HG02981 (cell line): ENCODE results near the gene COPB2.

Experiments used
- ATAC-seq: cut with Tn5 transposase; IDR thresholded peaks from one replicate; pipeline ENCODE4 v1.9.1; 2021; ENCODE audit warnings: mild to moderate bottlenecking, moderate library complexity; ENCODE audit not compliant: unreplicated experiment

COPB2 gene

DNA sequence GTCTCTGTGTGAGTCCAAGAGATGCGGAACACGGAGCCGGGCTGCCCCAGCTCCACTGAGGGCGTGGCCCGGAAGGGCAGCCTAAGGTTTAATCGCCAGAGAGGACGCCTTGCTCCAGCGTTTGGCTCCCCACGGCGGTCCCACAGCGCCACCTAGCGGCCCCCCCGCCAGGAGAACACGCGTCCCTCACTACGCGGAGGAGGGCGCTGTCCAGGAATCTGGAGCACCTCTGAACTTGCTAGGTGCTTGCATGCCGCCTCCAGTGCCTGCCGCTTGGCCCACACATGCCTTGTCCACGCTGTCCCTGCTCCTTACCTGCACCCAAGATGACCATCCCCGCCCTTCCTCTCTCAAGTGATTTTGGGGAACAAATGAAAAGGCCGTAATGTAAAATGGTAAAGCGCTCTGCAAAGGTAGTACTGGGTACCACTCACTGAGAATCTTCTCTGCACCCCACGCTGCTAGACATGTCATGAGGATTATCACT is 60.0 kb downstream of the COPB2 start:
- peak; percentile 97 for ATAC-seq

DNA sequence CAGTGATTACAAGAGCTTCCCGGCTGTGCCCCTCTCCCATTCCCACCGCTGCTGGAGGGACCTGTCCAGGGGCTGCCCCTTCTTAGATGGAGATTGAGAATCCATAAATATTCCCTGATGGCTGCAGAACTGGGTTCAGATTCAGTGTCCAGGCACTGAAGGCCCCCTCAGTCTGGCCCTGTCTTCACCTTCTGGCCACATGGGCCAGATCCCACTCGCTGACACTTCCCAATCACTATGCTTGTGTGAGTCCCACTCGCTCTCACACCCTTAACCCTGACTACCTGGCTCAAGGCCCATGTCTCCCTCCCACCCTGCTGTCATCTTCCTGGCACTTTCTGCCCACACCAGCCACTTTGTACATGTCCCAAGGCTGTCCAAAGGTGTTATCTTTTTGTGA is 61.1 kb downstream of the COPB2 start:
- no peak for ATAC-seq

DNA sequence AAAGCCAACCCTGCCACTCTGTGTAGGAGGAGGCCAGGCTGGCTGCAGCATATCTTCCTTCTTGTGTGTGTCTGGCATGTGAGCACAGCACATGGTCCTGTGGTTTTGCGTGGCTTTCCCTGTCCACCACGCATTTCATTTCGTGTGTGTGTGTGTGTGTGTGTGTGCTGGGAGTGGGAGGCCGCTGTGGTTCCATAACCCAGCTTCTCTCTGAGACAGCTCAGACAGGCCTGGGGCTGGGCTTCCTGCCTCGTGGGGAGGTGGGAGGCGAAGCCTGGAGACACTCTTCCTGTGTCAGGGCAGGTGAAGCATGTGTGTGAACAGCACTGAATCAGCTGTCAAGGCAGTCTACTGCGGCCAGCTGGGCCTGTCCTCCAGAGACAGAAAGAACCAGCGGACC is 61.6 kb downstream of the COPB2 start:
- no peak for ATAC-seq

DNA sequence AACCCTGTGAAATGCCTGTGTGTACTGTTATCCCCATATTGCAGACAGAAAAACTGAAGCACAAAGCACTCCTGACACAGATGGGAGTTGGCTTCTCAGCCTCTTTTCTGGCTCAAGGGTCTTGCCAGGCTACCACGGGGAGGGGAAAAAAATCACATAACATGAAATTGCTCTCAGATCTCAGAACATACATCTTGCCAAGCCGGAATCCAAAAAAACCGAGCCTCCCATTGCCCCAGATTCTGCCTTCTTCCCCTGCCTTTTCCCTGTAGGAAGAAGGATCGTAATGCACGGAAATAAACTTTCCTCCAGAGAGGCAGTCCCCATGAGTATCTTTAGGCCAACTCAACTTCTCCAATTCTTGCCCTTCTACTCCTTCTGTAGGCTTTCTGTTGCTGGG is 62.2 kb downstream of the COPB2 start:
- ATAC-seq = no peak

DNA sequence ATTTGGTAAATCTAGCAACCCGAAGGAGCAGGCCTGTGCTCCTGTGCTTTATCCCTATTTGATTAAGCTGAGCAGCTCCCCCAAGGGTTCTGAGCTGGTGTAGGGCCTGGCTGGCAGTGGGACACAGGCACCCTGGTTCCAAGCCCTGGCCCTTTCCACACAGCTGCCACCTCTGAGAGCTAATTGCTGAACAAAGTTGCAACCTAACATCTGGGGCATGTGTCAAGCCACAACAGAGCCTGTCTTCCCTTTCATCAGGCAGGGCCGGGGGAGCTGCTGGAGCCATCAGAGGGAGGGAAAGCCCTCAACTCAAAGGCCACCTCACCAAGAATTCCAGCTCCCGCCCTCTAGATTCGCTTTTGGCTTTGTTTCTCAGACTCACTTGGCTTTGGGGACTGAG is 62.7 kb downstream of the COPB2 start:
- no peak for ATAC-seq

DNA sequence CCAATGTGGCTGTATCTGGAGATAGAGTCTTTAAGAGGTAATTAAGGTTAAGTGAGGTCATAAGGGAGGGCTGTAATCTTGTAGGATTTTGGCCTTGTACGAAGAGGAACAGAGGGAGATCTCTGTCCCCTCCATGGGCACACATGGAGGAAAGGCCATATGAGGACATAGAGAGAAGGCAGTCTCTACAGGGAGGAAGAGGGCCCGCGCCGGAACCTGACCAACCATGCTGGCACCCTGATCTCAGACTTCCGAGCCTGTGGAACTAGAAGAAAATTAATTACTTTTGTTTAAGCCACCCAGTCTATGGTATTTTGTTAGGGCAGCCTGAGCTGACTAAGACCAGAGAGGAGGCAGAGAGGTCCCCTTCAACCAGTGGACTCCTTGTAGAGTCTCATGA is 63.3 kb downstream of the COPB2 start:
- no peak for ATAC-seq

DNA sequence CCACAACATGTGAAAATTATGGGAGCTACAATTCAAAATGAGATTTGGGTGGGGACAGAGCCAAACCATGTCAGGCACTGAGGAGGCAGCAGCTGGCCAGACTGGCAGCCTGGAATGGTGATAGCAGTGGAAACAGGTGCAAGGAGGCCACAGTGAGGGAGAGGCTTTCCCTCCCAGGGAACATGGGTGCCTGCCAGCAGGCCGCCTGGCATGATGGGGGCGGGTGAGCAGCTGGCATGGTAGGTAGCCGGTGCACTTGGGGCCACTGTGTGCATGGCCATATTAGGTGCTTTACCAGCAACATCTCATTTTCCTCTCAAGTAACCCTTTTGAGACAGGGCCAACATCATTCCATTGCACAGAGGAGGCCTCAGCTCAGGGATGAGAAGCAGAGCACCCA is 63.9 kb downstream of the COPB2 start:
- no peak for ATAC-seq

DNA sequence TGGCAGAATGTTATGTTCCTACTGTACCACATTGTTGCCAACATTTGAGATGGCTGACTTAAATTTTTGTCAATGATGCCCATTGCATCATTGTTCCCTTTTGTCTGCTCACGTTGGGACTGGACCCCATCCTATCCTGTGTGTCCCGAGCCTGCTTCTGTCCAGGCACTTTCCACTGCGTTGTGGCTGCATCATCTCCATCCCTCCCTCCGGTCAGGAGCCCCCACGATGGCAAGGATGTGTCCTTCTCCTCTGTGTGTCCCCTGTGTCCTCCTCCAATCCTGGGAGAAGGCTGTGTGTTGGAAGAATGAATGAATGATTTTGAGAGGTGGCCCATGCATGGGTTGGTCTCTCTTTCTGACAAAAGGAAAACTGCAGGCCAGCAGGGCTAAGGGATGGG is 65.0 kb downstream of the COPB2 start:
- ATAC-seq = no peak

DNA sequence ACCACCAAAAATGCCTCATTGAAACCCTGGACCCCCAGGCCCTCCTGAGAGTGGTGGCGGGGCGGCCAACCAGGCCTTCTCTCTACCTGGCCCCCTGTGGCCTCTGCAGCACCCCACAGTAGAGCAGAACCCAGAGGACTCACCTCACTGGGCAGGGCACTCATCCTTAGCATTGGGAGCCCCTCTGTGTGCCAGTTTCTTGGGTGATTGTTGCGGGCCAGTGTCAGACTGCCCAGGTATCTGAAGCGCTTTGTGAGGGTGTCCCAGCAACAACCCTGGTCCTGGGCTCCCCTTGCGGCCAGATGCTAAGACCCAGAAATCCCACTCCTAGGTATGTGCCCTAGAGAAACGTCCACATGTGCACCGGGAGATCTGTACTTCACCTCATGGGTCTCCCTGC is 66.3 kb downstream of the COPB2 start:
- no peak for ATAC-seq

DNA sequence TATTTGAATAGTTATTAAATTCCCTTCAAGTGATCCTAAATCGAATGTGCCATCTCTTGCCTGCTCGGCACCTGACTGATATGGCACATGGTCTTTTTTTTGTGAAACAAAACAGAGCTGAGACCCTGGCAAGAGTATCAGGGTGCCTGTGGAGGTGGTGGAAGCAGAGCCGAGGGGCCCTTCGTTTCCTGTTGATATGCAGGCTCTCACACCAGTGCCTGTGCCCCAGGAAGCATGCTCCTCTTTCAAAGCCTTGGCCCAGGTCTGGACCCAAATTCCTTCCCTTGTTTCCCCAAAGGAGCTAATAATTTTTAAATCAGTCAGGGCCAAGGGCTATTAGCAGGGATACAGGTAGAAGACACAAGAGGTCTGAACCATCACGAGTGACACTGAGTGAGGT is 67.1 kb downstream of the COPB2 start:
- no peak for ATAC-seq

DNA sequence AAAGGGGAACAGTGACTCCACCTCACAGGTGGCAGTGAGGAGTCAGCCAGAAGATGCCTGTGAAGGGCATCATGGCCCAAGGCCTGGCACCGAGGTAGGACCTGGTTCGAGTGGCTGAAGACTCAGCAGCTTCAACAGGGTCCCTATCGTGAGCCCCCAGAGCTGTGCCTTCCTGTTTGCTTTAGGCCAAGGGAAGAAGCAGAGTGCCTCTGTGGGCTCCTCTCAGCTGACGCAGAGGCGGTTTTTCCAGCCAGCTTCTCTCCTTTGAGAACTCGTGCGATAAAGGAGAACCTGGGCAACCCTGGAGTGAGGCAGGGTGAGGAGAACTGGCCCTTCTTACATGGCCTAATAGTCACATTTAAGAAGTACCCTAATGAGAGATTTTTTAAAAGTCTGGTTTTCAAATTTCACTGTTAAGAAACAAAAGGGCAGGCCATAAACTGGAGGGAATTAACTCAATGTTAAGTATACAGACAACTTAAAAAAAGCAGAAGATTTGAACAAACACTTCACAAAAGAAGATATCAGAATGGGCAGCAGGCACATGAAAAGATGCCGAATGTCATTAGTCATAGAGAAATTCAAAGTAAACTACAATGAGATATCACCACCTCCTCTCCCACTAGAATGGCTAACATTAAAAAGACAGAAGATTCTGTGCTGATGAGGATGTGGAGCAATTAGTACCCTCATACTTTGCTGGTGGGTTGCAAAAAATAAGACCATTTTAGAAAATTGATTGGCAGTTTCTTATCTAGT is 68.7 kb downstream of the COPB2 start:
- no peak for ATAC-seq

DNA sequence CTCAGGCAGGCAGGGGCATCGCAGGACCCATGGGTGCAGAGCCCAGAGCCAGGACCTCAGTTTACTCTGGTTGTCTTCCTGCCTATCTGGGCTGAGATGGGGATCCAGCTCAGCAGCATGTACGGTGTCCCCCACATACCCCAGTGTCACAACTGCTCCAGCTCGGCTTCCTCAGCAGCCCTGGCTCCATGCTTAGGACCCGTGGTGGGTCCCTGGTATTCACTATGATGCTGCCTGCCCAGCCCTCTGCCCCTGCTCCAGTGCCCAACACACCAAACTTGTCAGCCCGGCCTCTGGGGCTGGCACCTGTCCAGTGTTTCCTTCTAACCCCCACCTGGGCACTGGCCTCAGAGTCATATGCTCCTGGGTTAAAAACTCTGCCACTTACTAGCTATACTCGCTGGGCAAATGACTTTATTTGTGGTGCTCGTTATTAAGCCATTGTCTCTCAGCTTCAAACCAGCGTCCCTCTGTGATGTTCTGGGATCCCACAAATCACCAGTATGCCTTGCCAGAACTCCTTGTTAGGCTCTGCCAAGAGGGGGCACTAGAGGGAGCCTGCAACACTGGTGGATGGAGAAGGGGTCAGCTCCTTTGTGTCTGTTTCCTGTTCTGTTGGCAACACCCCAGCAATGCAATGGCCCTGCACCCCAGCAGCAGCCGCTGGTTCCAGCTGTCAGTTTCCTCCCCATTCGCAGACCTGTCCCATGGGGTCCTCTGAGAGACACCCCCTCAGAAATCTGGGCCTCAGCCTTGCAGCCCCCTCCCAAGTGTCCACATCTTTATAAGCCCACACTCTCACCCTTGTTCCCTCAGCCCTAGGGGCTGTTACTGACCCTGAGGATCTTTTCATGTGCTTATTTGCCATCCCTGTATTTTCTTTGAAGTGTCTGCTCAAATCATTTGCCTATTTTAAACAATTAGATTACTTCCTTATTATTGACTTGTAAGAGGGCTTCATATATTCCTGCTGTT is 69.7 kb downstream of the COPB2 start:
- no peak for ATAC-seq

DNA sequence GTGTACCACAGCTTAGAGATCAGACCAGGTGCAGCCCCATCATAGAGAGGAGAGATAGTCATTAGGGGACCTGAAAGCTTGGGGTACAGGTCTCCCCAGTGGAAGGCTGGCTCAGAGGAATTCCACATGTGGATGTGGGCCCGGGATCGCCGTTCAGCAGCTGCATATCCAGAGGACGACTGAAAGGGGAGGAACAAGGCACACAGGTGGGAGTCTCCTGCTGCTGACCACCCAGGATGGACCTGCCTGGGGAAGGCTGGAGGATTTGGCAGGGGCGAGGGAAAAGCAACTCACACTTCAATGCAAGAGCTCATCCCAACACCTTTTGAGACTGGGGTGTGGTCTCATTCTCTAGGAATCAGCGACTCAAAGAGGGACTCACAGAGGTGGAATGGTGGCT is 70.6 kb downstream of the COPB2 start:
- ATAC-seq = no peak

DNA sequence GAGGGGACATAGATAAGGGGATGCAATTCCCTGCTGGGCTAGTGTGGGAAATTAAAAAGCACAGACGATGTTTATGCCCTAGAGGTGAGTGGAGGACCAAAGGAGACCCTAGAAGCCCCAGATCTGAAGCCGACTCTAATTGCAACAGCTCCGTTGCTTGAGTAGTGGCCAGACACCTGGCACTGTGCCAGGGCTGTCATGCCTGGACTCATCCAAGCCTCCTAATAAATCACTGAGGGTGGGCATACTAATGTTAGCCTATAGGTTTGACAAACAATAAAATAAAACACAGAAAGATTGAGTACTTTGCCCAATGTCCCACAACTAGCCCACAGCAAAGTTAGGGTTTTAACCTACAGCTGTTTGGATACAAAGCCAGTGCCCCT is 71.0 kb downstream of the COPB2 start:
- no peak for ATAC-seq

DNA sequence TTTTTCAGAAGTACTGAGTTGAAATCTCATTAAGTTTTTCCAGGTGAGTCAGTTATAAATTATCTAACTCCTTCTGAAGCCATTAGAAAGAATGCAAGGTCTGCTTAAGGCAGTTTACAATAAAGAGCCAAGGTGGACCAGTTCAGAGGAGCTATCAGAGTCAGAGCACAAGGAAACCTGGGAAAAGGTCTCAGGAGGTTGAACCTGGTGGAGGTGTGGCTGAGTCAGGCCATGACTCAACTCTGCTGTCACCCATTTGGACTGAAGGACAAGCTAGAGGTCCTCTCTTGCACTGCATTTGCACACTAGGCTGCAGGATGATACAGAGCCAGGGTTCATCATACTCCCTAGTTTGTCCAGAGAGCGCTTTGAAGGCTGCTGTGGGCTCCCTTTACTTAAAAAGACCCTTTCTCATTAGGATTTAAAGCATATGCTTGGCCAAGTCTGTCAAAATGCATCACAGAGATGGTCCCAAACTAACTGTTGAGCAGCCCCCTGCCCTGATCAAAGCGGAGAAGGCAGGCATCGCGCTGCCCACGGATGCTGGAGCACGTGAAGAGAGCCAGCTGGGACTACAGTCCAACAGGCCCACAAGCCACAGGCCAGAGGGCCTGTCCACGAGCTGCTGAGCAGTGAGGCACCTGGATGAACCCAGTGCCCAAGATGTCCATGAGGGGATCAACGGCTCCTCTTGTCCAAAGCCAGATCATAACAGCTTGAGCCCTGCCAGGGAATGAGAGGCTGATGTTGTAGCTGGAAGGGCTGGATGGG is 71.6 kb downstream of the COPB2 start:
- no peak for ATAC-seq

DNA sequence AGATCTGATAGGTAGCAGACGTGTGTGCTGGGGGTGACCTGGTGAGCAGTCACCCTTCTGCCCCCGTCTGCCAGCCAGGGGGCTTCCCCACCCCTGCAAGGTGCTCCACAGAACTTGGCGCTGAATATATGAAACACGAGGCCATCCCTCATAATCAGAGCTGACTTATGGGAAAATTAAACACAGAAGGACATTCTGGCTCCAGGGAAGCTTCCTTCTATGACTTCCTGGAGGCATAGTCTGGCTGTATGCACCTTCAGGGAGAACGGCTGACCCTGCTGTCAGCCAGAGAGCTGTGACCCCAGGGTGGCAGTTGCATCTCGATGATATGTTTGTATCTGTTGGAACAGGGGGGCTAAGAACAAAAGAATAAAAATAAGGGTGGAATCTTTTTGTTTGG is 72.2 kb downstream of the COPB2 start:
- ATAC-seq = no peak

DNA sequence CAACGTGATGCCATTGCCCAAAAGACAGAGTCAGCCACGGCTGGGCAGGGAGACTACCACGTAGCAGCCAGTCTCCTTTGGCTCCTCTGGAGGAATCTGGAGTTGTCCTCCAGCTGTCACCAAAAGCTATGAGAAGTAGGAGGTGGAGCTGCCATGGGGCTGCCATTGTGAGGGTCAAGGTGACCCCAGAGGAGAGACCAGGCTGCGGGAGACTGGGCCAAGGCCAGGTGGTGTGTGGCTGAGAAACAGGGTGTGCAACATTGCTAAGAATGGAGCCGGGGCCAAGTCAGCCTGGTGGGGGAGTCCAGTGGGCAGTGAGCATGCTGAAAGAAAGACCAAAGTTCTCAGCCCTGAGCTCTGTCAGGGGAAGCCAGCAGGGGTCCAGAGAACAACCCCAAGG is 75.5 kb downstream of the COPB2 start:
- ATAC-seq = no peak

DNA sequence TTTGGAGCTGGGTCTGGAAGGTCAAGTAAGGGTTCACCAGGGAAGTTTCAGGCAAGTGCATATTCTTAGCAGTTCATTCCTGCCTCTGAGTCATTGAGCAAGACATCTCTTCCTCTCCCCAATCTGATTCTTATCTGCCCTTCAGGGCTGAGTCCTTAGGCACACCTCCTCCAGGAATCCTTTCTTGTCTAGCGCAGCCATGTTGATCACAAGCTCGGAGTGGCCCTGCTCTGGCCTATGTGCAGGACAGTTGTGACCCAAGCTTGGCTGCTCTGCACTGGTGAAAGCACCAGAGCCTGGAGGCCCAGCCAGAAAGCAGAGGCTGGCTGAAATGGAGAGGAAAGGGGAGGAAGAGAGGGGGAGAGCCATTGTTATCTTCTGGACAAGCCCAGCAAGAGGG is 76.5 kb downstream of the COPB2 start:
- ATAC-seq = no peak

DNA sequence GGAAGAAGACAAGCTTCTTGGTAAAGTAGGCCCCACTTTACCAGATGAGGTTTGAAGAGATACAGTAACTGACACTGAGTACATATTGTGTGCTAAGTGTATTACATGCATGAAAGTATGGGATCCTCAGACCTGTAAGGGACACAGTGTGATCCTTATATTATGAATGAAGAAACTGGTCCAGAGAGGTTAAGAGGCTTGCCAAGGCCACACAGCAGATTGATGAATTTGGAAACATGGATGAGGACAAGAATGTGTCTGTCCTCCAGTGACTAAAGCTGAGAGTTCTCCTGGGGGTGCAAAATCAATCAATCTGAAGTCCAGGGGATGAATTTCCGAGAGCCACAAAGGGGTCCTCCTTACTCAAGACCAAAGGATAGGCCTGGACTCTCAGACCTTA is 77.0 kb downstream of the COPB2 start:
- ATAC-seq = no peak

DNA sequence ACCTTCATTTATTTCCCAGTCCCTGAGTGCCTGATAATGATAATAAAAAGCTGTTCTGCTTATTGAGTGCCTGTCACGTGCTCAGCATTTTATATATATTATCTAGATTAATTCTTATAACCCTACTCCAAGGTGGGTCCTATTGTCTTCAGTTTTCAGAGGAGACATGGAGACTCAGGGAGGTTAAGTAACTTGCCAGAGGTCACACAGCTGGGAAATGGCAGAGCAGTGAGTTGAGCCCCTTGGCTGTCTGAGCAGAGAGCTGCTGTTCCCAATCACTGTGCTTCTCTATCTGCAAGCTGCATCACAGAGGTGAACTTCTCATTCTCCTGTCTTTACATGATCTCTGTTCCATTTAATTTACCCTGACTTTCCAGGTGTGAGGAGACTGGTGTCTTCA is 77.9 kb downstream of the COPB2 start:
- no peak for ATAC-seq

DNA sequence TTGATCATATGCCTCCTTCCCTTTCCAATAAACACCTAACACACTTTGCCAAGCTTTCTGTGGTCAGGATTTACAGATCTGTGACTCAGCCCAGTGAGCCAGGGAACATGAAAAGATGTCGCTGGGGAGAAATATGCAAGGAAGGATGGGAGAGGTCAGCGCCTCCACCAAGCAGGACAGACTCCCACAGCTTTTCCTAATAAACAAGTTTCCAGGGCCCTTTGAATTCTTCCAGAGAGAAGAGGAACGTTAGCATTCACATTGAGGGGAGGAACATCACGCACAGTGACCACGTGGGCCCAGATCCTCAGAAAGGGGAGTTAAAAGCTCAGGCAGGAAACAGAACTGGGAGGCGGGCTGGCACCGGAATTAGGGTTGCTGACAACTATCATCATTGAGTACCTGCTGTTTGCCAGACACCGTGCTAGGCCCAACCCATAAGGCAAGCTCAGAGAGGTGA is 78.9 kb downstream of the COPB2 start:
- no peak for ATAC-seq
